IPS-18a (cell line): ENCODE results near the gene PLLP.

Experiments used
- H3K27ac ChIP-seq: one replicate; pipeline ENCODE4 v1.5.1; 2013; ENCODE audit warnings: low read length
- H3K27me3 ChIP-seq: one replicate; pipeline ENCODE4 v1.6.1; 2013; ENCODE audit warnings: mild to moderate bottlenecking, low read length; ENCODE audit not compliant: control insufficient read depth, insufficient read depth
- H3K36me3 ChIP-seq: one replicate; pipeline ENCODE4 v1.6.1; 2013; ENCODE audit warnings: low read depth, low read length; ENCODE audit not compliant: control insufficient read depth
- H3K4me1 ChIP-seq: one replicate; pipeline ENCODE4 v1.6.1; 2013; ENCODE audit warnings: low read depth, low read length; ENCODE audit not compliant: control insufficient read depth
- H3K4me3 ChIP-seq: one replicate; pipeline ENCODE4 v1.5.1; 2013; ENCODE audit warnings: low read length
- H3K9ac ChIP-seq: one replicate; pipeline ENCODE4 v1.6.1; 2013; ENCODE audit warnings: mild to moderate bottlenecking, low read length, moderate library complexity
- H3K9me3 ChIP-seq: one replicate; pipeline ENCODE4 v1.6.1; 2013; ENCODE audit warnings: low read depth, low read length; ENCODE audit not compliant: control insufficient read depth

The PLLP gene

DNA sequence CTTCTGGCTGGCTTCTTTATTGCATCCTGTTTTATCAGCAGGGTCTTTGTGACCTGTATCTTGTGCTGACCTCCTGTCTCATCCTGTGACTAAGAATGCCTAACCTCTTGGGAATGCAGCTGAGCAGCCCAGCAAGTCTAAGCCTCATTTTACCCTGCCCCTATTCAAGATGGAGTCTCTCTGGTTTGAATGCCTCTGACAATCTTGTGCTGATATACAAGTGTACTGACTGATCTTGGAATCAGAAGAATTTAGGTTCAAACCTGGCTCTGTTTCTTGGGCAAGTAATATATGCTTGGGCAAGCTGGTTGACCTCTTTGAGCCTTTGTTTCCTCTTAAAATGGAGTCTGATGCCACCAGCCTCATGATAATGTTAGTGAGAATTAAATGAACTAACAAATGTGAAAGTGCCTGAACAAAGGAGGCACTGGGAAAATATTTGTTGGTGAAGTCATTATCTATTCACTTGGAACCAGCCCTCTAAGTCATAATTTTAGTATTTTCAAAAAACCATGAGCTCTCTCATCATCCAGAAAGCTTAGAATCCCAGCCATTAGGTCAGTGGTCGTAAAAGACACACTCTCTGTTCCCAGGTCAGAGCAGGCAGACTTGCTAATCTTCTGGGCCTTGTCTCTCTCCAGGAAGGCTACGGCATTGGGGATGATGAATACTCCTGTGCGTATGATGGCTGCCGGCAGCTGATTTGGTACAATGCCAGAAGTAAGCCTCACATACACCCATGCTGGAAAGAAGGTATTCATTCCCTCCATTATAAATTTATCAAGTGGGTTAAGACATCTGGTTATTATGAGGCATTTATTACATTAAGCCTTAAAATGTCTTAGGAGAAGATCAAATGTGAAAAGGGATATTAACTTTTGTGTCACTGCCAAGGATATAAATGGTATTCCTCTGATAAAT is 57.5 kb downstream of the PLLP start:
- no peaks in the 10 kb centered on the region for H3K9me3 ChIP-seq
- H3K36me3 ChIP-seq = peaks cover 64% of the 10 kb centered on the region
- H3K27ac ChIP-seq = no peak overlapping the region
- no peak overlapping the region for H3K4me3 ChIP-seq
- H3K4me1 ChIP-seq = no peaks in the 10 kb centered on the region
- H3K9ac ChIP-seq = no peak overlapping the region
- no peaks in the 10 kb centered on the region for H3K27me3 ChIP-seq

- Histone ChIP-seq H3K36me3 (peaks cover 62% of the 10 kb centered on the region), H3K9me3 (no peaks in the 10 kb centered on the region), H3K27ac (no peak overlapping the region), H3K4me1 (no peaks in the 10 kb centered on the region), H3K27me3 (no peaks in the 10 kb centered on the region), H3K4me3 (no peak overlapping the region), H3K9ac (no peak overlapping the region)
Measured at GRCh38 chr16:57225978-57226377, 58.5 kb downstream of the PLLP start.

GRCh38 chr16:57224651-57225335 is 59.7 kb downstream of the PLLP start:
- Histone ChIP-seq H3K4me1 (no peaks in the 10 kb centered on the region), H3K27me3 (no peaks in the 10 kb centered on the region), H3K27ac (no peak overlapping the region), H3K9me3 (no peaks in the 10 kb centered on the region), H3K36me3 (peaks cover 57% of the 10 kb centered on the region), H3K4me3 (no peak overlapping the region), H3K9ac (no peak overlapping the region)

DNA sequence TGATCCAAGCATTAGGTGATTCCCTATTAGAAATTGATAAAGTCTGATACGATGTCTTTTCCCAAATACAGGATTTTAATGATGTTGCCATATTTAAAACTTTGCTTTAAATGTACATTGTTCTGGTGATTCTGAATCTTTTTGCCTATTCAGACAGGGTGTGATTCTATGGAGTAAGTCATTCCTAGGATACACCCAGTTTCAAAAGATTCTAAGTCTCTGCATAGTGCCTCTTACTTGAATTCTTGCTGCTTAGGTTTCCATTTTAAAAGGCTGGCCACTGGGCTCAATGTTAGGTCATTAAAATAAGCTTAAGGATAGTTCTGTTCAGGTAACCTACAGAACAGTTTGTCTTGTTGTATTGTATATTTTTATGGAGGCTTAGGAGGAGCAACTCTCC is 61.4 kb downstream of the PLLP start:
- Histone ChIP-seq H3K36me3 (peaks cover 53% of the 10 kb centered on the region), H3K4me1 (no peaks in the 10 kb centered on the region), H3K9me3 (no peaks in the 10 kb centered on the region), H3K9ac (no peak overlapping the region), H3K27ac (no peak overlapping the region), H3K27me3 (no peaks in the 10 kb centered on the region), H3K4me3 (no peak overlapping the region)

- Histone ChIP-seq H3K9me3 (no peaks in the 10 kb centered on the region), H3K27ac (no peak overlapping the region), H3K9ac (no peak overlapping the region), H3K4me1 (no peaks in the 10 kb centered on the region), H3K4me3 (no peak overlapping the region), H3K27me3 (no peaks in the 10 kb centered on the region), H3K36me3 (peaks cover 54% of the 10 kb centered on the region)
Measured at GRCh38 chr16:57216968-57217367, 67.5 kb downstream of the PLLP start.

DNA sequence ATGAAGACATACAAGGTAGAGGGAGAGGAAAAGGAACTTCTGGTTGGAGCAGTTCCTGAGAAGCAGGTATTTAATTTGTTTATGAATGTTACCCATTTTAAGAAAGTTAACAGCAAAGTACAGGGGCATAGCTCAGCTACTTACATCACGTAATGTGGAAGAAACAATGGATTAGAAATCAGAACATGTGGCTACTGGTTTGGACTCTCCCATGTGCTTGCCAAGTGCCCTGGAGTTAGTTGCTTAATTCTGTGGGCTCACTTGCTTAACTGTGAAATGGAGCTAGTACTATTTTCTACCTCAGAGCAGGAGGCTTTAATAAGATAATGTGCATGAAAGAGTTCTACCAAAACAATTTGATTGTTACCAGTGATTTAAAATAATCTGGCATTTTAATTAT is 71.0 kb downstream of the PLLP start:
- H3K36me3 ChIP-seq = peaks cover 50% of the 10 kb centered on the region

GRCh38 chr16:57209780-57210179 is 74.7 kb downstream of the PLLP start:
- Histone ChIP-seq H3K4me1 (no peaks in the 10 kb centered on the region), H3K27me3 (no peaks in the 10 kb centered on the region), H3K9me3 (no peaks in the 10 kb centered on the region), H3K36me3 (peaks cover 56% of the 10 kb centered on the region), H3K4me3 (no peak overlapping the region), H3K9ac (no peak overlapping the region), H3K27ac (no peak overlapping the region)

More for the DNA sequence above, 71.0 kb downstream of the PLLP start:
- H3K27ac ChIP-seq = no peak overlapping the region
- H3K4me1 ChIP-seq = no peaks in the 10 kb centered on the region
- H3K4me3 ChIP-seq = no peak overlapping the region
- no peaks in the 10 kb centered on the region for H3K9me3 ChIP-seq
- no peak overlapping the region for H3K9ac ChIP-seq
- no peaks in the 10 kb centered on the region for H3K27me3 ChIP-seq

DNA sequence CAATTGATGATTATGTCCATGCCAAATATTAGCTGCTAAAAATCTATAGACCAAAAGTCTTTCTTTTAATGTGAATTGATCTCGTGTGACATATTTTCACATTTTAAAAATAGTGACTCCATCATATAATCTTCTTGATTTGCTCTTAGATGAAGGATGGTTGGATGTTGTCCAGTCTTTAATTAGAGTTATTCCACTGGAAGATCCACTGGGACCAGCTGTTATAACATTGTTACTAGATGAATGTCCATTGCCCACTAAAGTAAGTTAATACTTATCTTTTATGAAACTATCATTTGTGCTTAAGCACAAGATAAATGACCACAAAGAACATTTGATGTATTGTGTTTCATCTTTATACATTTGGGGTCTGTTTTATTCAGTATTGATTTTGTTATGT is 75.5 kb downstream of the PLLP start:
- Histone ChIP-seq H3K9ac (no peak overlapping the region), H3K27ac (no peak overlapping the region), H3K27me3 (no peaks in the 10 kb centered on the region), H3K9me3 (no peaks in the 10 kb centered on the region), H3K36me3 (peaks cover 53% of the 10 kb centered on the region), H3K4me1 (no peaks in the 10 kb centered on the region), H3K4me3 (no peak overlapping the region)
